22Rv1 (cell line): ENCODE results near the gene SEC61A2.

Experiments
- CTCF ChIP-seq: fragments of 450-650 bp; IDR thresholded peaks from 2 replicates; pipeline ENCODE4 v1.5.1; 2017; ENCODE audit warnings: mild to moderate bottlenecking
- ZFX ChIP-seq: fragments of 450-650 bp; IDR thresholded peaks from 2 replicates; pipeline ENCODE4 v1.6.1; 2017; ENCODE audit warnings: antibody characterized with exemption, borderline replicate concordance

DNA sequence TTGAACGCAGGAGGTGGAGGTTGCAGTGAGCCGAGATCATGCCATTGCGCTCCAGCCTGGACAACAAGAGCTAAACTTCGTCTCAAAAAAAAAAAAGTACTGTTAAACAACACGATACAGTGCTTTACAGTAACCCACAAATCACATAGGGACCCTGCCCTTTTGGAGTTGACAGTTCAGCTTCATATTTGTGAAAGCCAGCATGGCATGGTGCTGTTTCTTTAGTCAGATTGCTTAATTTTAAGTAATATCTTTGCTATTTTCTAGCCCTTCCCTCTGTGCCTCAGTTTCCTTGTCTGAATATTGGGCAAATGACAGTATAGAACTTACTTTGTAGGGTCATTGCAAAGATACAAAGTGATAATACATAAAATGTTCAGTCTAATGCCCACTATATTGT is 71.4 kb downstream of the SEC61A2 start:
- TF ChIP-seq CTCF (no peak), ZFX (no peak)
